H1 (cell line): ENCODE measurements around the gene STT3B. TPM values are rescaled to one million over a fixed set of nuclear protein-coding genes. Genes with fewer than 3 reads are reported as not detected.

ENCODE experiments used
- BCL11A ChIP-seq, 2 experiments: IDR thresholded peaks; one replicate each; pipeline ENCODE4 v1.6.1; 2011; ENCODE audit warnings: low read depth in 2 of 2, low read length in 2 of 2, mild to moderate bottlenecking in 2 of 2
- polyA plus RNA-seq, 7 experiments: library from polyadenylated mRNA; depleted of rRNA in 3 of 7; stranded (reverse) in 5 of 7; unstranded in 2 of 7; fragments of >200 nt in 5 of 7; fragments of 200-250 nt in 2 of 7; gene quantifications; 1 replicate in 5 of 7; 2 replicates in 1 of 7; 4 replicates in 1 of 7; pipeline versions ENCODE4 v1.2.1 to v1.2.3, GENCODE V29; 2011 to 2013; ENCODE audit warnings: missing spikeins in 2 of 7, mixed read lengths in 2 of 7
- total RNA-seq: library from RNA; stranded (reverse); fragmentation: NEBNext Ultra II Directional; extraction: Animal tissue kit (Norgen Biotek cat#: 25700); gene quantifications from 2 replicates; pipeline ENCODE4 v1.2.1, GENCODE V29; 2021

Gene STT3B
- total and polyA plus RNA-seq, 2 of the 8 experiments (the other 6 are each of a cell fraction or from before 2014, with no cell fraction given), result 43.5 to 134 TPM

- TF ChIP-seq BCL11A (IDR thresholded peaks at IDR 0.05; ENCODE audit: low read depth in 2 of 2, low read length in 2 of 2), result no peak
These were observed 42.2 kb upstream of the STT3B start (continued) for GRCh38 chr3:31490502-31490901.
